ENCODE results near the gene HOXA1.

Gene HOXA1

DNA sequence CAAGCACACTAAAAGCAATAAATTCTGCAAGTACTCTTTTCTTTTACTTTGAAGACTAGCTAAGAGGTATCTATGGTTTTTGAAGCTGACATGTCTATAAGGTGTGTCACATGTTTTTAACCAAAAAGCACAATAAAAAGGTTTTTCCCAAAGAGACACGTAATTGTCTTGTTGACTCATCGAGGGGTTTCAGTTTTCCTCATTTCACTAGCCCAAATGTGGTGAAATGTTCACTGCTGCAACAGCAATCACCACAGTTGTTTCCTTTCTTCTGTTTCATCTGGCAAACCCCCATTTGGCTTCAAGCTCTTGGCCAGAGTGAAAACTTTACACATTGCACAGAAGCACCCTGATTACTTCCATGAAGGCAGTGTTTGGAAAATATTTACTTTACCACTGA, 38.6 kb upstream of the HOXA1 start:
- no peak overlapping the region for H3K27ac ChIP-seq
- no peak for TF ChIP-seq ZFX (IDR thresholded peaks at IDR 0.05; ENCODE audit: borderline replicate concordance)
- TF ChIP-seq, protein P1, sequence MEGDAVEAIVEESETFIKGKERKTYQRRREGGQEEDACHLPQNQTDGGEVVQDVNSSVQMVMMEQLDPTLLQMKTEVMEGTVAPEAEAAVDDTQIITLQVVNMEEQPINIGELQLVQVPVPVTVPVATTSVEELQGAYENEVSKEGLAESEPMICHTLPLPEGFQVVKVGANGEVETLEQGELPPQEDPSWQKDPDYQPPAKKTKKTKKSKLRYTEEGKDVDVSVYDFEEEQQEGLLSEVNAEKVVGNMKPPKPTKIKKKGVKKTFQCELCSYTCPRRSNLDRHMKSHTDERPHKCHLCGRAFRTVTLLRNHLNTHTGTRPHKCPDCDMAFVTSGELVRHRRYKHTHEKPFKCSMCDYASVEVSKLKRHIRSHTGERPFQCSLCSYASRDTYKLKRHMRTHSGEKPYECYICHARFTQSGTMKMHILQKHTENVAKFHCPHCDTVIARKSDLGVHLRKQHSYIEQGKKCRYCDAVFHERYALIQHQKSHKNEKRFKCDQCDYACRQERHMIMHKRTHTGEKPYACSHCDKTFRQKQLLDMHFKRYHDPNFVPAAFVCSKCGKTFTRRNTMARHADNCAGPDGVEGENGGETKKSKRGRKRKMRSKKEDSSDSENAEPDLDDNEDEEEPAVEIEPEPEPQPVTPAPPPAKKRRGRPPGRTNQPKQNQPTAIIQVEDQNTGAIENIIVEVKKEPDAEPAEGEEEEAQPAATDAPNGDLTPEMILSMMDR (IDR thresholded peaks at IDR 0.05) = no peak

DNA sequence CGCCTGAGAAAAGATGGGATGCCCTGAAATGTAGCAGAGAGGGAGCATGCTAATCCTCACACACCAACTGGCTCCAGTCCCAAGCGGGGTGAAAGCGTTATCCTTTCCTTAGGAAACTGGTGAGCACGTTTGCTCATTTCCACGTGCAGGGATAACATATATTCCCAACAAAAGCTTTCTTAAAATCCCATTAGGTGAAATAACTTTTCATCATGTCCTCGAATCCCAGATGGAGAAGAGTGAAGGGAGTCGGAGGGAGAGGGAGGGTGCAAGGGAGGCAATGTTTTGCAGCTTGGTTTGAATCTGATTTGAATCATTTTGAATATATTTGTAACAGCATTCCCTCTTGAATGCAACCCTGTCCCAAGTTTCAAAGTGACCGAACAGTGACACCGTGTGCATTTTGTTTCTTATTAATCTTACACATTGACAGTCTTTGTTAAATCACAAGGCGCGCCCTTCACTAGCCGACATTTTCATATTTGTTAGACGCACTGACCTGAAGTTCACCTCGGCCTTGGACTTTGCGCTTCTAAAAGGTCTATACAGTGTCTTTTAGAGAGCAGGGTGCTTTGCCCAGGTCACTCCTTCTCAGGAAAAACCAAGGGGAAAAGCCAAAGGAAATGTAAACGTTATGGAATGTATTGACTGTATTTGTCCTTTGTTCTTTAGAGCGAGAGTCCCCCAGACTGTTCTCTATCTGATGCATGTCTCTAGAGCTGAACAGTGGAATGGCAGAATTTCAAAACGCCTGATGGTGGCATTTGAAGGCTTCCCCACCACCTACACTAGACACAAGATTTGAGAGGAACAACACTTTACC, 37.8 kb upstream of the HOXA1 start:
- no peak overlapping the region for H3K27ac ChIP-seq
- TF ChIP-seq, protein P1 (IDR thresholded peaks at IDR 0.05) = no peak
- TF ChIP-seq ZFX (IDR thresholded peaks at IDR 0.05; ENCODE audit: borderline replicate concordance) = no peak

DNA sequence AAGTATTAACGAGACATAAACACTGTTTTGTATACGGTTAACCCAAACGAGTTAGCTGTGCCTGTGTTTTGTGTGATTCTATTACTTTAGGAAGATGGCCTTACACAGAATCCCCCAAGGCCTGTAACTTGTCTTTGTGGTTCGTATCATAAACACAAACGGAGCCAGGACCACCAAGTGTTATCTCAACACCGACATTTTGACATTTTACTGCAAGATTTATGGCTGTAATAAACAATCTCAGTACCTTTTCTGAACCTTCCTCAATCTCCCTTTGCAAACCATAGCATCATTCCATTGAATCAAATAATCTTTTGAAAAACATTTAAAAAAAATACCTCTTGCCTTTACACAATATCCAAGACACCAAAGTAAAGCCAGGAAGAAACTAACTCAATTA, 37.2 kb upstream of the HOXA1 start:
- no peak for TF ChIP-seq ZFX (IDR thresholded peaks at IDR 0.05; ENCODE audit: borderline replicate concordance)
- TF ChIP-seq, protein P1 (IDR thresholded peaks at IDR 0.05) = no peak
- H3K27ac ChIP-seq = no peak overlapping the region

DNA sequence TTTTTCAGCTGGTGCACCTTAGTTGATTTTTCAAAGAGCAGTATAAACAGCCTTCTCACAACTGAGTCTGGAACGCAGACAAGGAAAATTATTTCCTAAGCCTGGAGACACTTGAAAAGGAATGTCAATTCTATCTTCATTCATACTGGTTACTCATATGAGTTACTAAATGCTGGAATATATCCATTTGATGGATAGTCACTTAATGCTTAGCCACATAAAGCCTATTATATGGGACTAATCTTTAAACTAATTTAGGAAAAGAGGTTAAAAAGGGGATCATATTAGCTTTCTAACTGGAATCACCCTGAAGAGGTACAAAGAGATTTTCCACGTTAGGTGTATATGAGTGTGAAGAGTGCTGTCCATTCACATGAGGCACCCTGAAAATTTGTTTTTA, 36.4 kb upstream of the HOXA1 start:
- TF ChIP-seq, protein P1 (IDR thresholded peaks at IDR 0.05) = no peak
- no peak for TF ChIP-seq ZFX (IDR thresholded peaks at IDR 0.05; ENCODE audit: borderline replicate concordance)
- no peak overlapping the region for H3K27ac ChIP-seq

DNA sequence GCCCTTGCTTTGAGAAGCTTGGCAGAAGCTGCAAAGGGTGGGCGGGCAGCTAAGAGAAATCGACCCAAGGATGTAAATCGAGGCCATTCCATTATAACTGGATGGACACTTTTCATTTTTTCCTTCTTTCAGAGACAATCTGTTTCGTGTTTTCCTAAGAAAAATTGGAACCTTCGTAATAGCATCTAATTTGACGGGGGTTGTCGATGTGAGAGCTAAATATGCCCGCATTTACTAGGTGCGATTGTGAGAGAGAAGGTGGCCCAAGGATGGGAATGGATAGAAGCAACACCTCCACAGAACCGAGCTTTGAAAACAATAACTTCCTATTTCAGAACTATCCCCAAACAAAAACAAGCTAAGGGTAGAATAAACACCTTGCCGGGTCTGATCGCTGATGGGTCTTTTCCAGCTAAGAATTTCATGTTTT, 35.6 kb upstream of the HOXA1 start:
- TF ChIP-seq, protein P1 (IDR thresholded peaks at IDR 0.05) = no peak
- no peak for TF ChIP-seq ZFX (IDR thresholded peaks at IDR 0.05; ENCODE audit: borderline replicate concordance)
- peak overlapping the region; percentile 63 for H3K27ac ChIP-seq

DNA sequence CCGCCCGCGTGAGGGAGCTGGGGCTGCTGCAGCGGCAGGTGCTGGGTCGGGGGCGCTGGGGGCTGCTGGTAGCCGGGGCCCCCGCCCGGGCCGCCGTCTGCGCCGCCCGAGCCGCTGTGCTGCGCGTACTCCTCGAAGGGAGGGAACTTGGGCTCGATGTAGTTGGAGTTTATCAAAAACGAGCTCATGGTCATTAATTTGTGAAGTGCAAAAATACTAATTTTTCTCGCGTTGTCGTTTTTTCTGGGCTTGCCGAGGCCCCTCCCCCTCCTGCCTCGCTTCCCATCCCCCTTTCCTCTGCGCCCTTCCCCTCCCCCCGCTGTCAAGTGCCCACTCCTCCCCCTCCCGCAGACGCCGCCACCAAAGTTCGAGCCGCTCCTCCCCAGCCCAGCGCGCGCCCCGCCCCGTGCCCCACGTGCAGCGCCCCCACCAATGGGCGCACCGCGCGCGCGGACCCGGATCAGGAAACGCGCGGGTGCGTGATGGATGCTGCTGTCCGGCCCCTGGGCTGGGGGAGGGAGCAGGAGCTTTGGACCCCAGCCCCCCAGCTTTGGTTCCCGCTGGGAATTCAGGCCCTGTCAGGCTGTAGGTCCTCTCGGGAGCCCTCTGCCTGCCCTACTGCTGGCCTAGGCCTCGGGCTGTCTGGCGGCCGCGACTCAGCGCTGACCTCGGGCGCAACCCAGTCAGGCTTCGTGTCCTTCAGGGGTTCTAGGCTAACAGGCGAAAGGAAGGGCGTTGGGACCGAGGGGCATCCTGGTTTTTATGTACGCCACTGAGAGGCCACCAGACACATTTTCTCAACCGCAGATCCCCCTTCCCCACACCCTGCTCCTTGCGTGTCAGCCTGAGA, 35.0 kb upstream of the HOXA1 start, which contains the start of gene HOXA4:
HOXA4 (minus strand) TSS at position 218 of the 850 bp plus-strand sequence; CDS start at position 194, 24 bp downstream.
- no peak for TF ChIP-seq ZFX (IDR thresholded peaks at IDR 0.05; ENCODE audit: borderline replicate concordance)
- TF ChIP-seq, protein P1 (IDR thresholded peaks at IDR 0.05) = no peak
- peak within 1 kb of the TSS; percentile 63 for H3K27ac ChIP-seq
